CD4-positive, alpha-beta T cell treated with Interleukin-17A for 4 hours (primary cell): Measurements from ENCODE around the gene DCPS.
"Not testable (repeated sequence)": the region's sequence is repeated elsewhere in the genome, so short reads cannot be mapped to it uniquely, and the experiment has no call there.

Source experiments
- DNase-seq: peaks from one replicate; pipeline ENCODE4 v3.0.0-alpha.2; 2020; ENCODE audit warnings: mixed read lengths

The DCPS gene

DNA sequence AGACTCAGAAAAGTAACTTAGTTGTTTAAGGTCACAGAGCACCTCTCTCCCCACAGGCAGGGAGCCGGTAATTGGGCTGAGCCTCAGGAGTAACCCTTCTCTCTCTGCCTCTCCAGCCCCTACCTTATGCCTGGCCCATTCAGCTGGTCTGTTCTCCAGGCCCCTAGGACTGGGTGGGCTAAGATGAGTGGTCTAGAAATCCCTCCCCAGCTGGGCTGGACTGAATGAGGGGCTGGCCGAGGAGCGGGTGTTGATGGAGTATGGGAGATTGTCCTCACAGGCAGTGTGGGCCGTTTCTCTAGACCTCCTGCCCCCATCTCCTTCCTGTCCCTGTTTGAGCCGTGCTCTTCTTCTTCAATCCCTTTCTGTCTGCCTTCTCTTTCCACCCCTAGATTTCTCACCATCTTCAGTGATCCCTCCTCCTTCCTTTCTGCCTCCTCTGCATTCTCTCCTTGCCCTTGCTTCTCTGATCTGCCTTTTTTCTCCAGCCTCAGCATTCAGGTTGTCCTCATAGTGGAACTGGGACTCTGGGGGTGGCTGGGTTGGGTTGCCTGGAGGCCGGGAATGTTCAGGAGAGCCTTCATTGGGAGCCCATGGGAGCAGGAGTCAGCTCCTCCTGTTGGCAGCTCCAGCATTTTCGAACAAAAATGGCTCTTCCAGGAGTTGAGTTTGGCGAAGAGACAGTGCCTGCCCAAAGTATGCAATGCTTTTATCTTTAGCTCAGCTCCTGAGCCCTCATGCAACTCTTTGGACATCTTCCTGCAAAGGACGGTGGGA lies 59.2 kb downstream of the DCPS start:
- no peak for DNase-seq

- no peak for DNase-seq
Measured at GRCh38 chr11:126363706-126364248, 59.9 kb downstream of the DCPS start.

GRCh38 chr11:126364735-126365134 lies 60.9 kb downstream of the DCPS start:
- DNase-seq, result not testable (repeated sequence)

DNA sequence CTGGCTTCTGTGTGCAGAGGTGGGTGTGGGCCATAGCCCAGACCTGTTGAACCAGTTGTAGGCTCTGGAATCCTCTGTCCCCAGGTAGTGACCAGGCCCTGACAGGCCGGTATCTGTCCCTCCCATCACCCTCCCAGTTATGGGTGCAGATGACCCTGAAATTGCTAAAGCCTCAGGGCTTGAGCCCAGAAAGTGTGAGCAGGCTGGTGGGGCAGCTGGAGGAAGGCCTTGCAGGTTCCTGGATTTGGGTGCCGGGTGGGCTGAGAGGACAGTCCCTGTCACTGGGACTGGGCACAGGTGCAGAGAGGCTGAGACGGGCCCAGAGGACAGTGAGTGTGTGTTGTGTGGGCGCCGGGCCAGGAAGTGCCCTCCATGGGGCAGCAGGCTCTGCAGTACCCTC lies 61.6 kb downstream of the DCPS start:
- DNase-seq, result not testable (repeated sequence)

DNA sequence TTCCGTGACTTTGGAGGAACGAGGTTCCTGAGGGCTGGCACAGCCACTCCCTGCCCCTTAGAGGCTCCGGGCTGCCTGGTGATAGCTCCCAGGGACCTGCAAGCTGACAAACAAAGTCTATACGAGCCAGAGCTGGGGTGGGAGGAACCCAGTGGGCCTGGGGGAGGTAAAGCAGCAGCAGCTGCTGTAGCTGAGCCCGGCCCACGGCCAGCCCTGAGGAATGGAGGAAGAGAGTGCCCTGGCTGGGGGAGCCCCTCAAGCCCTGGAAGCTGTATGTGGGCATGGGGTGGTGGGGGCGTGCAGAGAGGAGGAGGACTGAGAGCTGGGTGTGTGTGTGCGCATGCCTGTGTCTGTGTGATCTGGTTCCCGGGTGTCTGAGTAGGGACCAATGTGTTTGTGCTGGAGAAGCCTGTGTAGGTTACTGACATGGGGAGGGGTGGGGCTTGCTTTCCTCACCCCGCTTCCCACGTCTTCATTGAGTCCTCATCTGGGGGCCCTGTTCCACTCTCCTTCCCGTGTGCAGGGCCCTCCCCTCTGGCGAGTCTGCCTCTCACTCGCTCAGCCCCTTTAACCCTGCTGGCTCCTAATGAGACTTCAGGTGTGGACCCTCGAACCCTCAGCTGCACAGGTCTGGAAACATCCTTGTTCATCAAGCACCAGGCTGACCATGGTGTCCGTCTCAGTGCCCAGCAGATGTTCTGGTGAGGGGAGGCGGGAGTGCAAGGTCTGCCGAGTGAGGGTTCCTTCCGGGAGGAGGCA lies 62.4 kb downstream of the DCPS start:
- no peak for DNase-seq

GRCh38 chr11:126366823-126367654 lies 63.2 kb downstream of the DCPS start:
- not testable (repeated sequence) for DNase-seq

GRCh38 chr11:126367806-126368205 lies 63.9 kb downstream of the DCPS start:
- DNase-seq, result not testable (repeated sequence)

GRCh38 chr11:126368336-126369119 lies 64.7 kb downstream of the DCPS start:
- not testable (repeated sequence) for DNase-seq

DNA sequence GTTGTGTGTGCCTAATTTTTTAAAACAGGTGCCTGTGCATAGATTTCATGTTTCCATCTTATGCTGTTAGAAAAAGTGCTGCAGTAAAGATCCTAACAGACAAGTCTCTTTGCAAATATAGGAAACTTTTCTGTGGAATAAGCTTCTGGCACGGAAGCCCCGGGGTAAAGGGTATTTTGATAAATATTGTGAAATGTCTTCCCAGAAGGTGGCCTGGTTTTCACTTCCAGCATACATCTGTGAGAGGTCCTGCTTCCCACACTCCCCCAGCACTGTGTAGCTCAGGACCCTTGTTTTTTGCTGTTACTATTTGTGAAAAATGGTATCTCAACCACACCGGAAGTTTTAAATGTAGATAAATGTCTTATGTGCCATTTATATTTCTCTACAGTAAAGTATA lies 66.2 kb downstream of the DCPS start:
- no peak for DNase-seq

DNA sequence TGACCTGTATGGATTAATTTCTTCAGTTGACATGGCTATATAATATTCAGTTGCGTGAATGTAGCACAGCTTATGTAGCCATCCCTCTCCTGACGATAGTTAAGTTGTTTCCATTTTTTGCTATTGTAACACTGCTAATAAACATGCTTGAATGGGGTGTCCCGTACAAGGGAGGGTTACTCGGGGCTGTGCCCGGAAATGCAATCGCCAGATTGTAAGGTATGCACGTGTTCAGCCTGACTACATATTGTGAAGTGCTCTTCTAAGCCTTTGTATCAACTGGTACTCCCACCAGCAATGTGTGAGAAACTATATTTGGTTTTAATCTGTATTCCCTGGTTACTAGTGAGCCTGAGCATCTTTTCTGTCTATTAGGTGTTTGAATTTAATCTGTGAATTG lies 67.7 kb downstream of the DCPS start:
- DNase-seq, result no peak

DNA sequence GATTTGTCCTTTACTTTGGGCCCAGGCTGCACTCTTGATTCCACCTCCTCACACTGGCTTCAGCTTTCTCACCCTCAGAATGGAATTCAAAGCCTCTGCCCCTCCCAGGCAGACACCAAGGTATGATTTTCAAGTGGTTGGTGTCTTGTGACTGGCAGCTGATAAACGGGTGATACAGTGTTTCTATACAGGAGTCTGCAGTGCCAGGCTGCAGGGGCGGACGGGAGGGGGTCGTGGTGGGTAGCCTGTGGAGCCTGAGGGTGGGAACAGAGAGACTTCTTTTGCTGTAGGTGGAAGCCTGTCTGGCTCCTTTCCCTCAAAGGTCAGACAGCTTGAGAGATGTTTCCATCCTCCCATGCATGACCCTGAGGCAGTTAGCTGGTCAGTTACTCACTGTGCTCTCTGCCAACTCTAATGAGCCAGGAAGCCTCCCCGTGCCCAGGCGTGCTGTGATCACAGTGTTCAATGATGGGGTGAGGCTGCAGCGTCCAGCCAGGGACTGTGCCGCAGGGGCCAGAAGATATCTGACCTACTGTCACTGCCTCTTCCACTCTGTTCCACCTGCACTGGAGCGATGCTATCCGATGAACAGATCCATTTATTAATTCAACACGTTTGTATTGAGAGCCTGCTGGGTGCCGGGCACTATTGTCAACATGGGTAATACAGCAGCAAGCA lies 69.7 kb downstream of the DCPS start:
- DNase-seq, result not testable (repeated sequence)

- DNase-seq, result not testable (repeated sequence)
Measured at GRCh38 chr11:126374562-126375300, 70.9 kb downstream of the DCPS start.

DNA sequence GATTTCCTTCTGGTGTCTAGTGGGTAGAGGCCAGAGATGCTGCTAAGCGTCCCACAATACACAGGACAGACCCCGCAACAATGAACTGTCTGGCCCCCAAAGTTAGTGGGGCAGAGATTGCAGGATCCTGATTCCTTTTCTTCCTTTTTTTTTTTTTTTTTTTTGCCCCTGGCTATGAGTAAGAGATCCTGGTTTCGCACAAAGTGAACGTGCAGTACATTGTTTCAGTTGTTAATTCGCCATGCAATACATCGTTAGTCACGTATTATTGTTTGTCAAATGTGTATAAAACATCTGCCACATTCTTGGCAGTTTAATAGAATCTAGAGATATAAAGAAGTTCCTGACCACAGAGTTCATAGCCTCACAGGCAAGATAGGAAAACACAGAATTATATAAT lies 71.9 kb downstream of the DCPS start:
- DNase-seq, result no peak

- no peak for DNase-seq
Measured at GRCh38 chr11:126378763-126379162, 74.9 kb downstream of the DCPS start.

GRCh38 chr11:126380909-126381308 lies 77.0 kb downstream of the DCPS start:
- DNase-seq, result no peak

DNA sequence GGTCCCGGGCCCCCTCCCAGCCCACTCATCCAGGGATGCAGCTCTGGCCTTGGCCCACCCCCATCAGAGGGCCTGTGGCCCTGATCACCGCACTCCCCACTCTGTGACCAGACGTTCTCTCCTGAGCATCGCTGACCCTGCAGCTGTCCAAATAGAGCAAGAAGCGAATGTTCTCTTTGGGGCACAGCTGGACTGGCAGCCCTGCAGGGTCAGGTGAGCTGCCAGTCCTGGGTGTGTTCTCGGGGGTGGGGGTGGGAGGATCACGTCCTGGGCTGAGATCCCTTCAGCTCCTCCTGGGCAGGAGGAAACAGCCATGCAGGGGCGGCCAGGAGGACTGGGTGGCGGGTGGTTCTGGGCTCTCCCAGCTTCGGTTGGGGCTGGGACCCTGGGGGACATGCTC lies 78.1 kb downstream of the DCPS start:
- DNase-seq, result not testable (repeated sequence)

DNA sequence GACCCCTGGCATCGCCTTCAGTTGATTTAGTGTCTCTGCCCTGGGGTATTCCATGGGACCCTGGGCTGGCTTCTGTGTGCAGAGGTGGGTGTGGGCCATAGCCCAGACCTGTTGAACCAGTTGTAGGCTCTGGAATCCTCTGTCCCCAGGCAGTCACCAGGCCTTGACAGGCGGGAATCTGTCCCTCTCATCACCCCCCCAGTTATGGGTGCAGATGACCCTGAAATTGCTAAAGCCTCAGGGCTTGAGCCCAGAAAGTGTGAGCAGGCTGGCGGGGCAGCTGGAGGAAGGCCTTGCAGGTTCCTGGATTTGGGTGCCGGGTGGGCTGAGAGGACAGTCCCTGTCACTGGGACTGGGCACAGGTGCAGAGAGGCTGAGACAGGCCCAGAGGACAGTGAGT lies 78.8 kb downstream of the DCPS start:
- DNase-seq, result not testable (repeated sequence)

DNA sequence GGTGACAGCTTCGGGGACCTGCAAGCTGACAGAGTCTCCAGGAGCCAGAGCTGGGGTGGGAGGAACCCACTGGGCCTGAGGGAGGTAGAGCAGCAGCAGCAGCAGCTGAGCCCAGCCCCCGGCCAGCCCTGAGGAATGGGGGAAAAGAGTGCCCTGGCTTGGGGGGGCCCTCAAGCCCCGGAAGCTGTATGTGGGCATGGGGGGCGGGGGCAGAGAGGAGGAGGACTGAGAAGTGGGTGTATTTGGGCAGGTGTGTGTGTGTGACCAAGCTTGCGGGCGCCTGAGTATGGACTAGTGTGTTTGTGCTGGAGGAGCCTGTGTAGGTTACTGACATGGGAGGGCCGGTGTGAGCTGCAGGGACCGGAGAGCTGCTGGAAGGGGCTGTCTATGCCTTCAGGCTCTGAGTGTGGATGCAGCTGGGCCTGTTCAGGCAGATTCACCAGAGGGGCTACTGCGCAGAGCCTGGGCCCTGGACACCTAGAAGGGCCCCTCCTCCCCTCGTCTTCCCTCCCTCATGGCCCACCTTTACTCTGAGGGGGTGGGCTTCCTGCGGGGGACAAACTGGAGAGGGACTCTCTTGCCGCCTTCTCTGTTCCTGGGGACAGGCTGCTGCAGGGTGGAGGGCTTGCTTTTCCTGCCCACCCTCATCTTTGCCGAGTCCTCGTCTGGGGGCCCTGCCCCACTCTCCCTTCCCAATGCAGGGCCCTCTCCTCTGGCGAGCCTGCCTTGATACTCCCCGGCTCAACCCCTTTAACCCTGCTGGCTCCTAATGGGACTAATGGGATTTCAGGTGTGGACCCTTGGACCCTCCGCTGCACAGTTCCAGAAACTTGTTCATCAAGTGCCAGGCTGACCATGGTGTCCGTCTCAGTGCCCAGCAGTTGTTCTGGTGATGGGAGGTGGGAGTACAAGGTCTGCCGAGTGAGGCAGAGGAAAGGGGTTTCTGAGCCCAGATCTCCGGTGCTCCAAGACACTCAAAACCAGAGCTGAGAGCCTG lies 79.8 kb downstream of the DCPS start:
- no peak for DNase-seq

DNA sequence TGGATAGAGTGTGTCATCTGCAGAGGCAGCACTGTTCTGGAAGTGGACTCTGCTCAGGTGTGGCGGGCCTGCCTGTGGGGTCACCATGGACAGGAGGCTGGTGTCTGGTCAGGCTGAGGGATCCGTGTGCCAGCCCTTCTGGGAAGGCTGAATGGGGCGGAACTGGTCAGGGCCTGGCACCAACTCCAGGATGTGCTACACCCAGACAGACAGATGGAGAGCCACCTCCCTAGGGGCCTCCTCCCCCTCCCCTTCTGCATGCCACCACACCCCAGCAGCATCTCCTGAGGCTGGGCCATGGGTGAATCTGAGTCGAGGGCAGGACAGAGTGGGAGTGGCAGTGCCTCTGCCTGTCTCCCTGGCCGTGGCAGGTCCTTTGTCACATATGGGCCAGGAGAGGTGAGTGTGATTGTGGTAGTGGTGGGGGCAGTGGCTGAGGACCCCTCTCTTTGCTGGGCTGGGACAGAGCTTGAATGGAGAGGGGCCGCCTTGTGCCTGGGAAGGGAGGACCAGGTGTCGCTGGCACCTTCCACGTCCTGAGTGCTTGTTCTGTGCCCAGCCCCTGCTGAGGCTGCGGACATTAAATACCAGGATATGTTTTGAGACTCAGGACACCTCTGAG lies 80.7 kb downstream of the DCPS start:
- DNase-seq, result no peak
